DLD1 (cell line): ENCODE results near the gene SLC13A4.
"Not testable (repeated sequence)": the region's sequence is repeated elsewhere in the genome, so short reads cannot be mapped to it uniquely, and the experiment has no call there.

Experiments used
- in situ Hi-C: cut with HindIII; loops from 2 replicates; pipeline ENCODE4 v1.10.0; 2017; ENCODE audit warnings: low sequenced_read_pairs

The SLC13A4 gene, protein sequence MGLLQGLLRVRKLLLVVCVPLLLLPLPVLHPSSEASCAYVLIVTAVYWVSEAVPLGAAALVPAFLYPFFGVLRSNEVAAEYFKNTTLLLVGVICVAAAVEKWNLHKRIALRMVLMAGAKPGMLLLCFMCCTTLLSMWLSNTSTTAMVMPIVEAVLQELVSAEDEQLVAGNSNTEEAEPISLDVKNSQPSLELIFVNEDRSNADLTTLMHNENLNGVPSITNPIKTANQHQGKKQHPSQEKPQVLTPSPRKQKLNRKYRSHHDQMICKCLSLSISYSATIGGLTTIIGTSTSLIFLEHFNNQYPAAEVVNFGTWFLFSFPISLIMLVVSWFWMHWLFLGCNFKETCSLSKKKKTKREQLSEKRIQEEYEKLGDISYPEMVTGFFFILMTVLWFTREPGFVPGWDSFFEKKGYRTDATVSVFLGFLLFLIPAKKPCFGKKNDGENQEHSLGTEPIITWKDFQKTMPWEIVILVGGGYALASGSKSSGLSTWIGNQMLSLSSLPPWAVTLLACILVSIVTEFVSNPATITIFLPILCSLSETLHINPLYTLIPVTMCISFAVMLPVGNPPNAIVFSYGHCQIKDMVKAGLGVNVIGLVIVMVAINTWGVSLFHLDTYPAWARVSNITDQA

DNA sequence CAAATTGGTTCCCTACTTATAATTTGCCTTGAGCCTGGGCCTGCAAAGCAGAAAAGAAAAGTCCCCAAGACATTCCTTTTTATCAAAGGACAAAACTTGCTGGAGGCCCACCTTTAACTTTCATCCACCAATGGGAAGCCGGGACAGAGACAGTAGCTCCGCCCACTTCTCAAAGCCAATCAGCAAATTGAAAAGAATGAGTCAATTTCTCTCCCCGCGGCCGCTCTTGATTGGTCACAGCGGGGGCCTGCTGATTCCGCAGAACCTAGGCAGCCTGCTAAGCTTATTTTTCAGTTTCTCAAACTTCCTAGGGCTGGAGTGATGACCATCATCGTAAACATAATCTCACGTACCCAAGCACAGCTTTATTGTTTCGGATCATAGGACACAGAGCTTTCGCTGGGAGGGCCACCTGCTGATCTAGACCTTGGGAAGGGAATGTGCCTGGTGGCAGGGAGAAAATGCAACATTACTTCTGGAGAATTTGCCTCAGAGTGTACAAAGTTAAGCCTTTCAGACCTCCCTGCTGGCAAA is at the start of gene SLC13A4:
SLC13A4 (minus strand) TSS at position 51 of the 534 bp plus-strand sequence. CDS start 690 bp downstream, outside the sequence.
- in situ Hi-C loops: no loop called here

DNA sequence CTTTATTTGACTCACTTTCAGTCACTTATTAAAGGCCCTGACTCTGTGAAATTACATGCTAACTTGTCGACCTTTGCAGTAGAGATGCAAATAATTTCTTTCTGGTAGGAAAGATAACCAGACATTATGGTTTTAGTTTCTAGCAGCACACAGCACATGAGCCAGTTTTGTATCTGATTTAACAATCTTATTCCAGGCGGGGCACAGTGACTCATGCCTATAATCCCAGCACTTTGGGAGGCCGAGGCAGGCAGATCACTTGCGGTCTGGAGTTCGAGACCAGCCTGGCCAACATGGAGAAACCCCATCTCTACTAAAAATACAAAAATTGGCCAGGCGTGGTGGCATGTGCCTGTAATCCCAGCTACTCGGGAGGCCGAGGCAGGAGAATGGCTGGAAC is 47.9 kb upstream of the SLC13A4 start:
- in situ Hi-C loops: not testable (repeated sequence)

DNA sequence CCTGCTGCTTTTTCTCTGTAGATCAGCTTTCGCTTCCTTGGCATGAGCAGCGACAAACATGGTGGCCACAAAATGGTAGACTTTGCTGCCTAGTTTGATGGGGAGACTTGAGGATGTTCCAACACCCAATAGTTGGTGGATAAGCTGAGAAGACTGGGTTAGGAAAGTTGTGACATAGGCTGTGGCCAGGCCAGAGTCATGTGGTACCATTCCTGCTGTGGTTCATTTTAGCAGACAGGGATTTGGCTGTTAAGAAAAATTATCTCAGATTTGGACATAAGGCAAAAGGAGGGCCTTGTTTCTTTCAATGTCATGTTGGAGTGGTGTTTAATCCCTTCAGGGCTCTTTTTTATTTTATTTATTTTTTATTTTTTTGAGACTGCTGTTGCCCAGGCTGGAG is 47.2 kb upstream of the SLC13A4 start:
- in situ Hi-C loops: no loop called here

DNA sequence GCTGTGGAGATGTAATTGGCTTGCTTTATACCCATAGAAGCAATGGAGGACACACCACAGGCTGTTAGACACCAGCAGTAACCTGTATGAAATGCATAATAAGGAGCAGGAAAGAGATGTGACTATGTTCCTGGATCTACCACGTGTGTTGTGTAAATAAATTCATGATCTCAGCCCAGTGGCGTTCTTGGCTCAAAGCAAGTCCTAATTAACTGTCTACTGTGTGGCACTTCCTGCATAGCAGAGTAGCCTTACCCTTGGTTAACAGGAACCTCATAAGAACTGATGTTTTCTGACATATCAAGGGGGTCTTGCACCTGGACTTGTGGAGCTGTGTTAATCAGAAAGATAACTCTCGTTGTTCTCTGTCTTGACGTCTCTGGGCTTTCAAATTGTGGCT is 46.3 kb upstream of the SLC13A4 start:
- in situ Hi-C loops: no loop called here

DNA sequence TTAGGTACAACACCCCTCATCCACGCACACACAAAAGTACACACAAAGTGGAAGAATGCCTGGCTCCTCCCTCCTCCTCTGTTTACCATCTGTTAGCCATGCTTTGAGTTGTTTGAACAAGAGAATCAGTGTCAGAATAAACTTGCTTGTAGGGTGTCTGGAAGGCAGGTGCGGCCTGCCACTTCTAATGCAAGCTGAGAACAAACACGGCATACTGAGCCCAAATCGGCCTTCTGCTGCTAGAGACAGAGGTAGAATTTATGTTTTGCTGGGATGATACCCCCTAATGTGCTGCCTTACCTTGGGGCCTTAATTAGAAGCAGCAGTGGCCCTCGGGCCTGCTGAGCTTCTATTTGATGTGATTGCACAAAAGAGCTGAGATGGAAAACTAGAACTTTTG is 45.5 kb upstream of the SLC13A4 start:
- in situ Hi-C loops: no loop called here

DNA sequence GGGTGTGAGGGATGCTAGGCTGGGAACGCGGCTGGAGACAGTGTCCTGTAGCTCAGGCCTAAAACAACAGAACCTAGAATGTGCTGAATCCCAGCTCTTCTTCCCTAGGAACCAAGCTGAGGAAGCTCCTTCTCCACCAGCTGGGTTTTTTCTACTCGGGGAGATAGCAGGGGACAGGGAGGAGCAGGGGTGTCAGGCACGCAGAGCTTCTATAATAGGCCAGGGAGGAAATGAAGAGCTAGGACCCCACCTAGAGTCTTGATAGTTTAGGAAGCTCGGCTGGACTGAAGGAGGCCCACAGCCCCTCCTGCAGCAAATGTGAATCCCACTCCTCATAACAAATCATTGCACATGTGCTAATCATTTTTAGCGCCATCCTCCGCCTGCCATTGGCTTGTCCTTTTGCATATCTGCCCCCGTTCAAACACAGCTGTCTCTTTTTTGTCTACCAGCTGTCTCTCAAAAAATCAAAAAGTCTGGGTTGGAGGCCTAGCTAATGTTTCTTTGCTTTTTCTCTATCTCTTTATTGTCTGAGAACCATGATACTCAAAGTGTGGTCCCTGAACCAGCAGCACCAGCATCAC is 44.7 kb upstream of the SLC13A4 start:
- in situ Hi-C loops: no loop called here

DNA sequence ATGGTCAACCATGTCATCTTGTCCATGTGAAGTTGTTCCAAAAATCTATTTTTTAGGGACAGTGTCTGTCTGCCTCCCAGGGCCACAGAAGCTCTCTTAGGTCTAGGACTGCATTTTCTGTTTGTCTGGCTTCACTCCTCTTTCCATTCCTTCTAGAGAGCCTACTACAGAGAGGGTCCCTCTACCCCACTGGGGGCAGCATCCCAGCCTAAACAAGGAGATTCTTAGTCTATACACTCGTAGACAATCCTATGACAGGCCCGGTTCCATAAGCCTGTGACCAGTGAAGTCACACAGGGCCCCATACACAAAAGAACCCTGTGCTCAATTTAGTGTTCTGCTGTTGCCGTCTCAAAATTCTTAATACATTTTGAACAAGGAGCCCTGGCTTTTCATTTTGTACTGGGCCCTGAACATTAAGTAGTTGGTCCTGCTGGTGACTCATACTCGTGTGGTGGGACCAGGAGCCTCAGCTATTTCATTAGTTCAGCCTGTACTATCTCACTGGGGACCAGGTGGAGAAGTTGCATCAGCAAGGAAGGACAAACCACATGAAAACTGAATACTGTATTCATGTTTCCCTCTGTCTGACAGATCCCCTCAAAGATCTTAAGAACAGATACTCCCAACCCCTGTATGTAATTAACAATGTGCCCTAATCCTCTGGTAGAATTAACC is 44.1 kb upstream of the SLC13A4 start:
- in situ Hi-C loops: no loop called here

DNA sequence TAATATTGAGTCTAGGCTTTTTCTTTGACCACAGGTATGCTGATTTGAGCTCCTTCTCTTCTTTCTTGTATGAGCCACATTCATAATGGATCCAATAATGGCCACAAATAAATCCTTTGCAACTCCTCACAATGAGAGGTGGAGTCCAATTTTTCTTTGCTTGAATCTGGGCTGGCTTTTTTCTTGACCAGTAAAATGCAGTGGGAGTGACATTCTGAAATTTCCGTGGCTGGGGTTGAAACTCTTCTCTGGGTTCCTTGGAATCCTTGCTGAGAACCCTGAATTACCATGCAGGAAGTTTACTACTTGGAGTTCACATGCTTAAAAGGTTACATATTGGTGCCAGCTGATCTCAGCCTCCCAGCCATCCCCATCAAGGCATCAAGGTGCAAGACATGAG is 43.1 kb upstream of the SLC13A4 start:
- in situ Hi-C loops: no loop called here

DNA sequence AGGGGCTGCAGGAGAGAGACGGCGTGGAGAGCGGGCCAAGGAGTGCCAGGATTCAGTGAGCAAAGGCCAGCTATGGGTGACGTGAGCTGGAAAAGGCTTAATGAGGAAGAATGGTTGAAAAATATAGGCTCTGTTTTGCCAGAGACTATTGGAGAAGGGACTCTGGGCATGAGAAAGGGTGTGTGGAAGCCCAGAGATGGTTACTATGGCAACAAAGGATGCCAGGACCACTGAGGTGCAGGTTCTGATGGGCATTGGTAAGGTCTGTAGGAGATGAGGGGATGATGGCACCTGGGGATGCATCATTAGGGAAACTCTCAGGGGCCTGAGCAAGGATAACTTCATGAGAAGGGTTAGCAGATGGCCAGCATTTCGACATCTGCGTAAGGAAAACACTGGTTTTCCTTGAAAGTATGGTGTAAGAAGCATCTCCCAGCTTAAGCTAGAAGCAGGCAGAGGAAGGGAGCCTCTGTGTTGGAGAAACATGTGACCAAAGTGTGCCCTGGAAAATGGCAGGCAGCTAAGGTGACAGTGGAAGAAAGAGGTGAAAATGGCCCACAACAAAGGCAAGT is 42.2 kb upstream of the SLC13A4 start:
- in situ Hi-C loops: no loop called here

DNA sequence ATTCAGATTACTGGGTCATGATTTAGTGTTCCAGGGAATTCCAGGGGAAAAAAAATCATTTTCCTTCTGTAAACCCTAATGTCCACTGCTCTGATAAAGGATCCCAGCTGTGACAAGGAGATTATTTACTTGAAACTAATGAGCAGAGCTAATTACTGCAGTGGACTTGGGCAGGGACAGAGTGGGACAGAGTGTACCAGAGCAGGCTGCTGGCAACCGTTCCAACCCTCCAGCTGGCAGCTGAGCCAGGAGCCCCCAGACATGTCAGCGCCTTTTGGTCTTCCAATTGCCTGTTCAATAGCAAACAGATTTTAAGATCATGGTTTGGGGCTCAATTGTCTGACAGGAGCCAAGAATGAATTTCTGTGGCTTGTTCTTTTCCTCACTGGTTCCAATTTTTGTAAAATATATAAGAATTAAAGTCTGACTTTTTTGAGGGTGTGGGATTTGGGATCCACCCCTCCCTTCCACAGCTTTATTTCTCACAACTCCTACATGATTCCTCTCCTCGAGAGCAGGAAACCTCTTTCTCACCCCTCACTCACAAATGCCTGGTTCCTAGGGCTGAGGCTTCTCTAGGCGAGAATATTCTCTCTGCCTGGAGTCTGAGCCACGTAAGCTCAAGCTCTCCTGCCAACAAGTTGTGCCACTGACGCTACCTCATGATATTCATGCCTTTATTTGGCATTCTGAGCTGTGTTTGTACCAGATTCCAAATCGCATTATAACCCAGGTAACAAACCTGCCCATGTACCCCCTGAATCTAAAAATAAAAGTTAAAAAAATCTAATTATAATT is 41.2 kb upstream of the SLC13A4 start:
- in situ Hi-C loops: no loop called here

DNA sequence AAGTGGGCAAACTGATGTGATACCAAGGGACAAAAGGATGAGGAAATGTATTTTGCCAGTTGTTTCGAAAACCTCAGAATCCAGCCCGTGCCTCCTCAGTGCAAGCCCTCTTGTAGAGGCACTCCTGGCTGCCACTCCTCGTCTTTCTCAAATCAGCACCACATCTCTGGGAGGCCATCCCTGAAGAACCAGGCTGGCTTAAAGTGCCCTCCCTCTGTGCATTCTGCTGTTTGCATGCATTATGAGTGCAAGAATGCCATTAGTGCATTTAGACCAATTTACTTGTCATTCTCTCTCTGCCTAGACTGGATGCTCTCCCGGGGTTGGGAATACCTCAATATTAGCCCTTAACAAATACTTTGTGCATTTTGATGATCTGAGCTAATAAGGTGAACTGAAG is 40.5 kb upstream of the SLC13A4 start:
- in situ Hi-C loops: no loop called here

DNA sequence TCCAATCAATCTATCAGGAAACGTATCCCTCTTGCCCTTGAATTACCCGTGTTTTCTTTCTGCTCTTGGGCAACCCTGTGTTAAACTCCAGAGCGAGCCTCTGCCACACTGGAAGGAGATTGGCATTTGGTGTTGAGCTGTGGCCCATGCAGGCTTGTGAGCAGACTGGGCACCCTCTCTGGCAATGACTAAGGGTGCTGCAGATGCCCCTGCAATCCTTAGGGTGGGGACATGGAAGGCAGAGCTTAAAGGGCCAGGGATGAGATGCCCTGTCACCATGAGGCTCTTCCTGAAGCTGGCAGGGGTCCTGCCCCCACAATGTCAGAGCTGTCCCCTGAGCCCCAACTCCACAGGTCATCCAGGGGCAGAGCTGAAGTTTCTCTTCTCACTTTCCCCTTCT is 40.1 kb upstream of the SLC13A4 start:
- in situ Hi-C loops: no loop called here

DNA sequence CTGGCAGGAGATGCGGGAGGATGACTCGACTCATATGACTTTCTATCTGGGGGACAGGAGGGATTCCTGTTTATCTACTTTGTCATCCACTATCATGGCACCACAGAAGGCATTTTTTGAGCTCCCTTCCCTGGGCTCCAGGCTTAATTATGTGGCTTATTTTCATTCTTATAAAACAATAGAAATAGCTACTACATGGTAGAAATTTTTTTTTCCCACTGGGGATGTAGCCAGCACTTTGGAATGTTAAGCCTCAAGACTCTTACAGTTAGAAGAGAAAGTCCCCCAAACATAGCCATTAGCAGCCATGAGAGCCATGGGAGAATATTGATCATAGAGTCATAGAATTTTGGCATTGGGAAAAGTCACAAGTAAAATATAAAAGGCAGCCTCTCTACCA is 35.3 kb upstream of the SLC13A4 start:
- in situ Hi-C loops: no loop called here

DNA sequence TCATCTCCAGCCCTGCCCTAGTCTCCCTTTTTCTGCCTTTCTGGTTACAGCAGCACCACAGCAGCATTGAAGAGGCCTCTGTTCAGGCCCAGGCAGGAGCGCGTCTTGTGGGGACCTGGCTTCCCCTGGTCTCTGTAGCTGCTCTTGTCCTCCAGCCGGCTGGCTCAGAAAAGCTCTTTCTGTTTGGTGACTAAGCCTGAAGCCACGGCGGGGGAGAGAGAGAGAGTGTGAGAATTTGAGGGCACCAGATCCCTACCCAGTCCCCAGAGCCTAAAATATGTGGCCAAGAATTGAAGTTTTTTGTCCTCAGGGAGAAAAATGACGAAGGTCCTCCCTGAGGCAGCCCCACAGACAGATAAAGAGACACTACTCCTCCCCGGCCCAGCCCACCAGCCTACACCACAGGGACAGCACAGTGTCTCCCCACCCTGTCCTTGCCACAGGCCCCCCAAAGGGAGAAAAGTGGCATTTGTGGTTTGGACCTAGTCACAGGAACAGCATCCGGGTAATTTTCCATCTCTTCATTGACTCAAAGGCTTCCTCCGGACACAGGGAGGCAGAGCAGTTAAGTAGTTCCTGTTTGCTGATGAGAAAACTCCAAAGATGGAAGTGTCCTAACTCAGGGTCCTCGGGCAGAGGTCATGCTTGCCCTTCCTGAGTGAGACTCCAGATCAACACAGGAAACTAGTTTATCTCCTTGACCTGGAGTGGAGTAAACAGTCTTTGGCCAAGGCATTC is 33.9 kb upstream of the SLC13A4 start:
- in situ Hi-C loops: no loop called here

DNA sequence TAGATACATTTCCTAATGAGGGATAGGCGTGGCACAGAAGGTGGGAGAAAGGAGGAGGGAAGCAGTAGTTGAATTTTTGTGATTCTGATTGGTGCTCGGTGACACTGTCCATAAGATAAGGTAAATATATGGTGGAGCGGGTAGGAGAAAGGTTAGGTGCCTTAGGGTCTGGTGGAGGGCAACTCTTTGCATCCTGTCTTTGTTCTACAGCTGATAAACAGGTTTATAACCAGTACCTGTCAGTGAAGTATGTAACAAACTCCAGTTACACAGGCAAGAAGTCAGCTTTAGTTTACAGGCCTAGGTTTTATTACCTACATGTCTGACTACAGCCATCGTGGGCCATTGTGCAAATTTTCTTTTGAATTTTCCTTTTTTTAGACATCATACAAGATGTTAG is 31.5 kb upstream of the SLC13A4 start:
- in situ Hi-C loops: no loop called here

DNA sequence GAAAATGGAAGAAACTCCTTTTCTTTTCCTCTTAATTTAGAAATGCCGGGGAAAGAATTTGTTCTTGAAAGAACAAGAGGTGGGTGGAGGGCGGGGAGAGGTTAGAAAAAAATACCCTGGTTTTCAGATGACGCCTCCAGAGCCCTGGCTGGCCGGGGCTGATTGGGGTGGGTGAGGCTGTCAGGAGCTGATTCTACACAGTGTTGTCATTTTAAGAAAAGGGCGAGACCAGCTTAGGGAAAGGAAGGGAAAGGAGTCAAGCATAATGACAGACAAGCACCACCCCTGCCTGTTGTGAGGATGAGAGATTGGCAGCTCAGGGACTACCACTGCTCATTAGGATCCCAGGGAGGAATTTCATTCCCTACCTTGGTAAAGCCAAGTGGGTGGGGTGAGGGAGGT is 30.5 kb upstream of the SLC13A4 start:
- in situ Hi-C loops: no loop called here

DNA sequence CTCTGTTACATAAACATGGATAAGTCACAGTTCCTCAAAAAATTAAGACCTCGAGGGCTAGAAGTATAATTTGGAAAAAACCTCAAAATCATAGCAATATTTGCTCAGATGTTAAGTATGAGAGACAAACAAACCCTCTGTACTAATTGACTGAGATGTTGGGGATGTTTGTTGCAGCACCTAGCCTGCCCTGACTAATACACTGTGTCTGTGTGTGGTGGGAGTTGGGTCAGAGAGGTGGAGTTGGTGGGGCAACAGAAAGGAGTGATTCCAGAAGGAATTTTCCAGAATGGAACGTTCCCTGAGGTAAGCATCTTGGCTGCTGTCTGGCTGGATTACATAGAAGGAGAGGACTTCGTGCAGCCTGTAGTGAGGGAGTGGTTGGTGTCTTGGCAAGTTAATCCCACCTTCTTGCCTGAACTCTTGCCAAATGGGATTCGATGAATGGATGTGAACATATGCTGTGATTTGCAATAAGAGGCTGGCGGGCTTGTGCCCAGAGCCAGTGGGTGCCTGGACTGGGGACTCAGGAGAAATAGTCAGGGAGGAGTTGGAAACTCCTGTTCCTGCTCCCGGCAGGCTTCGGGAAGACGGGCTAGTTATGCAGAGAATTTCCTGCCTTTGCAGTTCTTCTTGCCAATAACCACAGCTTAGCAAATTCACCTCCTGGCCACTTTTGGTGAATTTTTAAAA is 29.9 kb upstream of the SLC13A4 start:
- in situ Hi-C loops: no loop called here

DNA sequence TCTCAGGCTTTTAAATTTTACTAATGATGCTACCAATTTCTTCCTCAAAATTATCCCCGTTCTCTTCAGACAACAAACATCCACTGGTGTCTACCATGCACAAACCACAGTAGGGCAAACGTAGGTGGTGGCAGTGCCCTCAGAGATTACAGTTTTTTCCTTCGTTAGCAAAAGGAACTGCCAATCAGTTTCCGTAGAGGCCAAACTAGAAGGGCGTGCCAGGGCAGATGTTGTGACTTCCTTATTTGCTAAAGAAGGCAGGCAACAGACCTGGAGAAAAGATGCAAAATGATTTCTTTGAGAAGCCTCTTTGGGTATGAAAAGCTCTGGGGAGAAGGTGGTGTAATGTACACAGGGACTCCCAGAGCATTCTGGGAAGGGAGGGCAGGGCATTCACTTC is 28.2 kb upstream of the SLC13A4 start:
- in situ Hi-C loops: no loop called here

DNA sequence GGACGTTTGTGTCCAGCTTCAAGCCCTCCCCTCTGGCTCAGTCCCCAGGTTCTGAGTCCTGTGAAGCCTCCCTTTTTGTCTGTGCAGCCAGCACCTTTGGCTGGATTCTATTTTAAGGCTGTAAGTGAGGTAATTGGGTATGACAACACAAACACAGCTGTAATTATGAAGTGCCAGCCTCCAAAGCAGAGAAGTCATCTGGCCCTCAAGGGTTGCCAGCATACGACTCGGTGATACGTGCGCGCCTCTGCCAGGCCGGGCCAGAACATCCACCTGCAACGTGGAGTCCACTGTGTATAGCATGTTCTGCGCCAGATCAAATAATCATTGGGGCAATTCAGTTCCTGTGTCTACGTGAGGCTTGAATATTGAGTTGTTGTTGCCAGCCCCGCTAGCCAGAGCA is 27.4 kb upstream of the SLC13A4 start:
- in situ Hi-C loops: no loop called here
